ENCODE measurements around the gene ADGRG3. TPM values are rescaled to one million over a fixed set of nuclear protein-coding genes. Genes with fewer than 3 reads are reported as not detected.

Gene ADGRG3
- total RNA-seq, 1 experiment from 2014 or later = 0.46 TPM

DNA sequence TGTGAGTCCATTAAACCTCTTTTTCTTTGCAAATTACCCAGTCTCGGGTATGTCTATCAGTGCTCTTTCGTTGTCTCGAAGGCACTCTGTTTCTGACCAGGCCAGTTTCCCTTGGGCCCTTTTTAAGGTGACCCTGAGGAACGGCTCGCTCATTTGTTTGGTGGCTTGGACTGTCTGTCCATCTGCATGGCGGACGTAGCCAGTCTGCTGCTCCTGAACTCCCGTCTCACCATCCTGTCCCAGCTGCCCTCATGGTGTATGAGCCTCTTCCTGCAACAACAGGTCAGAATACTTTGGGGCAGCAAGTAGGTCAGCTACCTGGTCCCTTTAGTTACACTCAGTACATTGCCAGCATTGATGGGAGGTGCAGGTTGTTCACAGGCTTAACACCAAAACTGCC lies 45.5 kb downstream of the ADGRG3 start:
- H3K56ac ChIP-seq (ENCODE audit: insufficient read length, low read depth, low read length) = no peak overlapping the region
- no peak overlapping the region for H2BK20ac ChIP-seq (ENCODE audit: low read depth, low read length, poor library complexity, severe bottlenecking)
- WGBS (ENCODE audit: extremely low coverage, insufficient read length, low lambda C conversion rate) = no CpG with 5 or more reads among the region's 8 CpGs
- no peak overlapping the region for H3K23ac ChIP-seq (ENCODE audit: insufficient read length, low read depth, low read length)
- no peak for DNase-seq
- no peak overlapping the region for H2BK120ac ChIP-seq (ENCODE audit: low read depth, low read length, poor library complexity, severe bottlenecking)
- H3K79me1 ChIP-seq (ENCODE audit: insufficient read depth, low read depth, low read length, poor library complexity, severe bottlenecking) = no peaks in the 10 kb centered on the region
- Mint-ChIP-seq H3K36me3 (ENCODE audit: insufficient read depth in 1 of 3, low read depth in 3 of 3) (no peaks in the 10 kb centered on the region), H3K27me3 (ENCODE audit: low read depth) (peaks cover 24% of the 10 kb centered on the region), H3K4me3 (no peak overlapping the region), H3K4me1 (no peaks in the 10 kb centered on the region), H3K9me3 (no peaks in the 10 kb centered on the region), H3K27ac (no peak overlapping the region)
- H3K18ac ChIP-seq (ENCODE audit: insufficient read length, low read depth, low read length) = no peak overlapping the region
- no peak overlapping the region for H2BK5ac ChIP-seq (ENCODE audit: insufficient read length, low read length)
- no peaks in the 10 kb centered on the region for H3K79me2 ChIP-seq (ENCODE audit: insufficient read depth, low read length)
- H3K4ac ChIP-seq (ENCODE audit: low read depth, low read length) = no peak overlapping the region
- H3T11ph ChIP-seq (ENCODE audit: low read length) = no peak overlapping the region
- no peaks in the 10 kb centered on the region for H4K20me1 ChIP-seq (ENCODE audit: control insufficient read depth, insufficient read depth, insufficient read length)
- no peak overlapping the region for H4K91ac ChIP-seq (ENCODE audit: insufficient read length, low read depth, low read length)
- H3K27me3 ChIP-seq (ENCODE audit: insufficient read depth, low read length) = no peaks in the 10 kb centered on the region
- H3K14ac ChIP-seq (ENCODE audit: insufficient read depth, low read length) = no peak overlapping the region
- no peaks in the 10 kb centered on the region for H3K9me3 ChIP-seq (ENCODE audit: control insufficient read depth, low read depth, low read length)
- H3K9ac ChIP-seq (ENCODE audit: extremely low read depth, insufficient read length, low read length) = no peak overlapping the region
- no peak overlapping the region for H2BK15ac ChIP-seq (ENCODE audit: low read depth, low read length)
- TF ChIP-seq, protein P1, sequence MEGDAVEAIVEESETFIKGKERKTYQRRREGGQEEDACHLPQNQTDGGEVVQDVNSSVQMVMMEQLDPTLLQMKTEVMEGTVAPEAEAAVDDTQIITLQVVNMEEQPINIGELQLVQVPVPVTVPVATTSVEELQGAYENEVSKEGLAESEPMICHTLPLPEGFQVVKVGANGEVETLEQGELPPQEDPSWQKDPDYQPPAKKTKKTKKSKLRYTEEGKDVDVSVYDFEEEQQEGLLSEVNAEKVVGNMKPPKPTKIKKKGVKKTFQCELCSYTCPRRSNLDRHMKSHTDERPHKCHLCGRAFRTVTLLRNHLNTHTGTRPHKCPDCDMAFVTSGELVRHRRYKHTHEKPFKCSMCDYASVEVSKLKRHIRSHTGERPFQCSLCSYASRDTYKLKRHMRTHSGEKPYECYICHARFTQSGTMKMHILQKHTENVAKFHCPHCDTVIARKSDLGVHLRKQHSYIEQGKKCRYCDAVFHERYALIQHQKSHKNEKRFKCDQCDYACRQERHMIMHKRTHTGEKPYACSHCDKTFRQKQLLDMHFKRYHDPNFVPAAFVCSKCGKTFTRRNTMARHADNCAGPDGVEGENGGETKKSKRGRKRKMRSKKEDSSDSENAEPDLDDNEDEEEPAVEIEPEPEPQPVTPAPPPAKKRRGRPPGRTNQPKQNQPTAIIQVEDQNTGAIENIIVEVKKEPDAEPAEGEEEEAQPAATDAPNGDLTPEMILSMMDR (conservative IDR thresholded peaks at IDR 0.05) = no peak
- H3K23me2 ChIP-seq (ENCODE audit: insufficient read length, low read depth, low read length, poor library complexity, severe bottlenecking) = no peaks in the 10 kb centered on the region
- H3K27ac ChIP-seq (ENCODE audit: insufficient read length, low read depth, low read length) = no peak overlapping the region
- no peak overlapping the region for H4K8ac ChIP-seq (replicated peaks; ENCODE audit: insufficient read length, low read depth, low read length)
- H4K5ac ChIP-seq (ENCODE audit: insufficient read length, low read depth, low read length) = no peak overlapping the region
- no peak overlapping the region for H2BK12ac ChIP-seq (ENCODE audit: insufficient read length, low read depth, low read length)
- H2AFZ ChIP-seq (ENCODE audit: low read length) = no peak overlapping the region
- H3K4me2 ChIP-seq (ENCODE audit: insufficient read depth, insufficient read length, low read length) = no peak overlapping the region
- no peaks in the 10 kb centered on the region for H3K4me1 ChIP-seq (ENCODE audit: insufficient read depth, low read length)
- H2AK5ac ChIP-seq (ENCODE audit: insufficient read length, low read length) = no peak overlapping the region
